HAP-1 (cell line): Measurements from ENCODE around the gene TBC1D9B.

ENCODE experiments used
- DNase-seq, 2 experiments: peaks; one replicate each; pipeline ENCODE4 v3.0.0-alpha.2; 2016 to 2020; ENCODE audit warnings: low spot score in 2 of 2
- H3K27me3 ChIP-seq: fragments of 250-450 bp; sonication (Bioruptor Pico); 2 replicates; pipeline ENCODE4 v1.5.1; 2020; ENCODE audit warnings: low read depth, mild to moderate bottlenecking, moderate library complexity
- H3K36me3 ChIP-seq: fragments of 250-450 bp; sonication (Bioruptor Pico); replicated peaks from 2 replicates; pipeline ENCODE4 v1.5.1; 2020; ENCODE audit warnings: mild to moderate bottlenecking
- H3K4me1 ChIP-seq: fragments of 250-450 bp; sonication (Bioruptor Pico); 2 replicates; pipeline ENCODE4 v1.5.1; 2020; ENCODE audit warnings: mild to moderate bottlenecking
- H3K4me3 ChIP-seq: fragments of 250-450 bp; sonication (Bioruptor Pico); 2 replicates; pipeline ENCODE4 v1.5.1; 2020; ENCODE audit warnings: mild to moderate bottlenecking, moderate library complexity
- H3K9me3 ChIP-seq: fragments of 250-450 bp; sonication (Bioruptor Pico); 2 replicates; pipeline ENCODE4 v1.5.1; 2020; ENCODE audit warnings: mild to moderate bottlenecking, moderate library complexity
- in situ Hi-C: fragments of 300-500 bp; cut with MboI; formaldehyde crosslinking; loops from 3 replicates; pipeline ENCODE4 v1.14.3; 2020; ENCODE audit warnings: low sequenced_read_pairs, inconsistent platforms, mixed read lengths

Gene TBC1D9B

DNA sequence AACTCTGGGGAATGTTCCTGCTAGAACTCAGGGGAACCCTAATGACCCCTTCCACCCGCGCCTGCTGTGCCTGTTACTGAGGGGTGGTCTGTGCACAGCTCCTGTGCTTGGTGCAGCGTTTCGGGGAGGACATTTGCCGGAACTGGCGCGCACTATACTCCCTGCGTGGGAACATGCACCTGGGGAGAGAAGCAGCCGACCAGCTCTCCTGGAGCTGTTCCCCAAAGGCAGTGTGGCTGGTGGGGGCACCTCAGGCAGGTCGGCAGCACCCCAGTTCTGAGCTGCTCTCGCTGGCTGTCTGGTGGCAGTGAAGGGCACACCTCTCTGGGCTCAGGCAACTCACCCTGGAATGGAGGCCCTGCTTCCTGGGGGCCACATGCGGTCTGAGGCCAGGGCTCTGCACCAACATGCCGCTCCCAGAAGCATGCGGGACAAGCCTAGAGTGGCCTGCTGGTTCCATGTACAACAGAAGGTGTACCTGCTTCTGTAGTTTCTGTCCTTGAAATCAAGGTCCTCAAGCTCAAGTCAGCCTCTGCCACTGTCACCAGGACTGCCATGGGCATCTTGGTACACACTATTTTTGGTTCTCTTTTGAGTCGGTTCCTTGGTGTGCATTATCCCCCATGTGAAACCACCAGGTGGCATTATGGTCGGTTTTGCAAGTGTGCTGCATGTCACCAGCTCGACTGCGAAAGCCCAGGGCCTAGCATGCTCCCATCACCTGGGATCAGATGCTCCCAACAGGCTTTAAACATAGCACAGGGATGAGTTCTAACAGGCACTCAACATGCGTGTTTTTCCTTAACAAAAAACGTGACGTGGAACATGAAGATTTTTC, 41.2 kb downstream of the TBC1D9B start:
- Histone ChIP-seq H3K9me3 (no peaks in the 10 kb centered on the region), H3K4me3 (no peak overlapping the region), H3K4me1 (peaks cover 3% of the 10 kb centered on the region; the same call in 1 of the 2 replicates), H3K27me3 (no peaks in the 10 kb centered on the region), H3K36me3 (peaks cover 72% of the 10 kb centered on the region)
- in situ Hi-C loops, result no loop called here
- DNase-seq, result no peak

DNA sequence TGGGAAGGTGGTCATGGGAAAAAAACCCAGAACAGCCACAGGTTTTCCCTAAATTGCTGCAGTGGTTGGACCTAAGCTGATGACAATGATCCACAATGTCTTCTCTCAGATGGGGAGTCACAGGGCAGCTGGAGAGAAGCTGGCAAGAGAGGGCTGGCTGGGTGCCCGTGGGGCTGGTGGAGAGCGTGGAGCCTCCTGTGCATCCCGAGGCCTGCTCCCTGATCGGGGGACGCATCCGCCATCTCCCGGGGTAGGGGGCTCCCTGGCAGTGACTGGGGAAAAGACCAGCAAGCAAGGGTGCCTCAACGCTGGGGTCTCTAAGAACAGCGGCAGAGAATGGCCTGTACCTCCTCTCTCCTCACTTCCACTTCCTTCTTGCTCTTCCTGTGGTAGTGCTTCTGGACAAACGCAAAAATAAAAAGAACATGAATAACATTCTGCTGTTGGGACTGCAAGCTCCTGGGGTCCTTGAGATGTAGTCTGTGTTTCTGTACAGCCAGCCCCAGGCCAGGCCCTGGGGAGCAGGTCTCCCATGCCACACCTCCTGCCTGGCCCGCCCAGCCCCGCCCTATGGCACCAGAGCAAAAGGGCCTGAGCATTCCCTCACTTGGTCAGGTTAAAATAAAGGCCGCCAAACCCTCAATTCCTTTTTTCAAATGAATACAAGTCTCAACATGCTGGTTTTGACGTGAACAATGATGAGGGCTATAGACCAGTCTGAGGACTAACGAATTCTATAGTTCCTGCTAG, 42.0 kb downstream of the TBC1D9B start:
- DNase-seq, result no peak
- in situ Hi-C loops, result no loop called here

DNA sequence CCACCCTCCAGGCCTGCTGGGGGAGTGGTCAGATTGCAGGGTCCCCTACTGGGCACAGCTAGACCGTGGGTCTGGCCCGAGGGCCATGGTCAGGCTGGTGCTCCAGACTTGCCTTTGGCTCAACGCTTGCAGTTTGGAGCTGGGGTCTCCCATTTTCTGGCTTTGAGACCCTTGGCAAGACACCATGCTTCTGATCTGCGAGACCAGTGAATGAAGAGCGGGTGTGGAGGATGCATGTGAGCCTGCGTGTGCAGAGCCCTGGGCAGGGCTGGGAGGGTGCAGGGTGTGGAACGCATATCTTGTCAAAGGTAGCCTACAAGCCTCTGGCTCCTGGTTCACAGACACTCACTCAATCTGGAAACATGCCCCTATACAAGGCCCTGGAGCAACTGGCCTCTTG, 43.0 kb downstream of the TBC1D9B start:
- peaks cover 4% of the 10 kb centered on the region for H3K4me1 ChIP-seq
- in situ Hi-C loops, result no loop called here
- DNase-seq, result no peak
- H3K9me3 ChIP-seq, result no peaks in the 10 kb centered on the region
- H3K27me3 ChIP-seq, result no peaks in the 10 kb centered on the region
- peaks cover 57% of the 10 kb centered on the region for H3K36me3 ChIP-seq
- H3K4me3 ChIP-seq, result no peak overlapping the region

More for the DNA sequence above, 42.0 kb downstream of the TBC1D9B start:
- Histone ChIP-seq H3K4me1 (peaks cover under 1% of the 10 kb centered on the region; the same call in 1 of the 2 replicates), H3K4me3 (no peak overlapping the region), H3K36me3 (peaks cover 65% of the 10 kb centered on the region), H3K27me3 (no peaks in the 10 kb centered on the region), H3K9me3 (no peaks in the 10 kb centered on the region)

DNA sequence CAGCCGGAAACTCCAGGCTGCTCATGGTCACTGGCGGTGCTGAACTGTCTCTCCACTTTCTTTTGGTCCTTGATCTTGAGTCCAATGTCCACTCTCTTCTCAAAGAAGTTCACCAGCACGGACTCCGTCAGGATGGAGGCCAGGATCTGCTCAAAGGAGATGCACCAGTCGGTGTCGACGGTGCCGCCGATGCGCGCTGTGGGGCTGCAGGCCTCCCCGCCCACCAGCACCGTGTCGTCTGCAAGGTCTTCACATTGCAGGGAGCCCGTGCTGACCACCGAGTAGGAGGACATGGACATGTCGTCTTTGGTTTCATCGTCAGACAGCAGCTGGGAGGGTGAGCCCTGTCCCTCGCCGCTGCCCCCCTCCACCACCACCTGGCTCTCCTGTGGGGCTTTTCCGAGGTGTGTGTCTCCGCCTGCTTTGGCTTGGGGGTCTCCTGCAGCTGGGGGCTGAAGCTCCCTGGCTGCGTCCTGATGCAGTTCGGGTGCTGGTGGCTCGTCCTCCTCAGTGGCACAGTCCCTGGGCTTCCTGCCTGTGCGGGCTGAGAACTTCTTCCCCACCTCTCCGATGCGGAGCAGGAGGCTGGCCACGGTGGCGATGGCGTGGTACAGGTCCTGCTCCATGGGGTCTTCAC, 44.1 kb downstream of the TBC1D9B start:
- H3K9me3 ChIP-seq, result no peaks in the 10 kb centered on the region
- no peak overlapping the region for H3K4me3 ChIP-seq
- in situ Hi-C loops, result no loop called here
- no peak for DNase-seq
- peaks cover 8% of the 10 kb centered on the region for H3K4me1 ChIP-seq
- H3K27me3 ChIP-seq, result no peaks in the 10 kb centered on the region
- H3K36me3 ChIP-seq, result peaks cover 46% of the 10 kb centered on the region

DNA sequence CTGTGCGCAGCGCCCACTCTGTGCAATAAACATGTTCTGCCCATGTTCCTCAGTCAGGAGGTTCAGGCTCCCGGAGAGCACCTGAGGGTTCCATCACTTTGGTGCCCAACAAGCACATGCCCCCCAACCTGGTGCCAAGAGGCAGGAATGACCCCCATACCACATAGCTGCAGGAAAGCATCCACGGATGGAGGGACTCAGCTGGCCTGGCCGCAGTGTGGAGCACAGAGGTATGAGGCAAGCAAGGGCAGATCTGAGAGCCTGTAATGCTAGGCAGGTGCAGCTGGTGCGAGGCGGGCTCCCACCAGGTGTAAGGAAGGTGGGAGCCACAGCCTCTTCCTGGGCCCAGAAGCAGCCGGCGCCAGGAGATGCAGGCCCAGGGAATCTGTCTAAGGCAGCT, 44.8 kb downstream of the TBC1D9B start:
- no peak overlapping the region for H3K4me3 ChIP-seq
- H3K36me3 ChIP-seq, result peaks cover 40% of the 10 kb centered on the region
- in situ Hi-C loops, result no loop called here
- H3K9me3 ChIP-seq, result no peaks in the 10 kb centered on the region
- no peak for DNase-seq
- H3K4me1 ChIP-seq, result peaks cover 8% of the 10 kb centered on the region
- H3K27me3 ChIP-seq, result no peaks in the 10 kb centered on the region

DNA sequence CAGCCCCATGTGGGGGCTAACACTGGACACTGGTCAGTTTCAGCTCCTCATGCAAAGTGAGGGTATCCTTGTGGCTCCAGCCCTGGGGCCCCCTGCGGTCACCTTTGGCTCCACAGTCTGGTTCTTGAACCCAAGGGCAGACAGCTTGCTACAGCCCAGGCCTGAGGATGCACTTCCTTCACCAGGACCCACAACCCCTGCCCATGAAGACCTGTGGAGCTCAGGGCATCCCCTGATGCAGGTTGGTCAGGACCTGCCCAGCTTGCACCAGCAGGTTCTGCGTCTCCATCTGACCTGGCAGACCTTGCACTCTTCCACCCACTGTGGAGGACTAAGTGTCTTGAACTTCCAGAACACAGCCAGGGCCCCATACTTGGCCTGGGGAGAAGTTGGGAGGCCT, 45.4 kb downstream of the TBC1D9B start:
- in situ Hi-C loops, result no loop called here
- Histone ChIP-seq H3K36me3 (peaks cover 40% of the 10 kb centered on the region), H3K9me3 (no peaks in the 10 kb centered on the region), H3K27me3 (no peaks in the 10 kb centered on the region), H3K4me3 (no peak overlapping the region), H3K4me1 (peaks cover 10% of the 10 kb centered on the region)
- DNase-seq, result no peak

DNA sequence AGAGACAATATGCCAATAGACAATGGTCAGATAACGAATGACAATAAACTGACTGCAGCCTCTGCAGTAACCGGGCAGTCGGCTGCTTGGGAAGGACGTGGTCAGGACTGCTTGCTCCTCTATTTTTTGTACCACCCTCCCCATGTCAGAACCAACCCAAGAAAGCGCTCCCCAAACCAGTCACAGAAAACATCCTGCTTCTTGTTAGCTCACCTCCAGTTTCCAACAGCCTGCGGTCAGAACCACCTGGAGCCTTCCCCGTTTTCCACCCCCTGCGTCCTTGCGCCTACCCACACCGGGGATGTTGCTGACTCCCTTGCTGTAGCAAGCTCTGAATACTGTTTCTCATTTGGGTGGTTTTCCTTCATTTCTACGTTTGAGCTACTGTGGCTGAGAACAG, 47.4 kb downstream of the TBC1D9B start:
- no peaks in the 10 kb centered on the region for H3K9me3 ChIP-seq
- in situ Hi-C loops, result no loop called here
- DNase-seq, result no peak
- no peaks in the 10 kb centered on the region for H3K27me3 ChIP-seq
- peaks cover 29% of the 10 kb centered on the region for H3K36me3 ChIP-seq
- no peak overlapping the region for H3K4me3 ChIP-seq
- H3K4me1 ChIP-seq, result peaks cover 11% of the 10 kb centered on the region

DNA sequence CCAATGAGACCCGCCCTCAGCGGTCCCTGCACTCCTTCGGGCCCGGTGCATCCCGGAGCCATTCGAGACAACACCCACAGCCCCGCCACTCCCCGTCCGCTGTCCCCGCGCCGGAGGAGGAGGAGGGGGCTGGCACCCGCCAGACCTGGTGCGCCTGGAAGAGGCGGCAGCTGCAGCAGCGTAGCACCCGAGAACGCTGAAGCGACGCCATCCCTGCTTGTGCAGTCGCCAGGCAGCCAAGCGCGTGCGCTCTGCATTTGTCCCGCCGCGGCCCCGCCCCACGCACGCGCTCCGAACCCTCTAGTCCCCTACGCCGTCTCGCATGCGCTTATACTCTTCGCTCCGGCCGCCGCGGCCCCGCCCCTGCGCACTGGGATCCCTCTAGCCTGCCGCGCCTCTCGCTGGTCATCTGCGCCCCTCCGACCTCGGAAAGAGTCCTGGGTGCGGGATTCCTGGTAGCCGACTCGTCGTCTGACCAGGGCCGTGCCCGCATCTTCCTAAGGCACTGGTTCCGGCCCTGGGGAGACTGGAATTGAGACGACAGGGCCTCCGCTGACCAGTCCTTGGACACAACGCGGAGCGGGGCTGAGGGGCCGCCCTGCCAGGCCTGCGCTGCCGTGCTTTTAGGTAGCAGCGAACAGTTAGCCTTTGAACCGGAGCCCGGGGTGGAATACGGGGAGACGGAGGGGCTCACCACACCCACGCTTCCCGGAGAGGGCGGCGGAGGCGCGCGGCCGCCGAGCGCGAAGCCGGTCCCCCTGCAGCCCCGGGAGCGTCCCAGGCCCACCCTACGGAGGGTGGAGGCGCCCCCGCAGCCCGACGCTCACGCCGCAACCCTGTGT, 48.9 kb downstream of the TBC1D9B start, which contains the start of gene MRNIP:
MRNIP (minus strand) TSS at position 232 of the 842 bp plus-strand sequence; CDS start at position 211, 21 bp downstream.
- Histone ChIP-seq H3K9me3 (no peaks in the 10 kb centered on the region), H3K36me3 (peaks cover 17% of the 10 kb centered on the region)
- in situ Hi-C loops, result no loop called here

DNA sequence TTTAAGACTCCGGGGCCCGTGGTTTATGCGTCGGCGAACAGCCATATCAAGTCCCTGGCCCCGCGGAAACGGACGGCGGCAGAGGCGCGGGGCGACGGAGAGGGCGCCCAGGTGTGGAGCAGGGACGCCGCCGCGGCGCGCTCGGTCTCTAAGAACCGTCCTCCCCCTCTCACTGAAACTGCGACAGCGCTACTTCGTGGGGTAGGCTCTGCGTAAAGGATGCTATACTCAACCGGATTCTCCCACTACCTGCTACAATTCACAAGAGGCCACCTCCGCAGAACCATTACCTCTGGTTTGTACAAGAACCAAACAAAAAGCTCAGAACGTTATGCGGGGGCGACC, 49.5 kb downstream of the TBC1D9B start:
- Histone ChIP-seq H3K9me3 (no peaks in the 10 kb centered on the region), H3K4me1 (peaks cover 11% of the 10 kb centered on the region), H3K36me3 (peaks cover 16% of the 10 kb centered on the region), H3K27me3 (no peaks in the 10 kb centered on the region), H3K4me3 (peak overlapping the region; percentile 75)
- in situ Hi-C loops, result no loop called here
- peak; percentile 23 to 64 for DNase-seq

More for the DNA sequence above, 48.9 kb downstream of the TBC1D9B start, which contains the start of gene MRNIP:
- peaks cover 11% of the 10 kb centered on the region for H3K4me1 ChIP-seq
- peak within 1 kb of the TSS; percentile 75 for H3K4me3 ChIP-seq
- no peaks in the 10 kb centered on the region for H3K27me3 ChIP-seq
- DNase-seq, result peak; percentile 95 to 98

DNA sequence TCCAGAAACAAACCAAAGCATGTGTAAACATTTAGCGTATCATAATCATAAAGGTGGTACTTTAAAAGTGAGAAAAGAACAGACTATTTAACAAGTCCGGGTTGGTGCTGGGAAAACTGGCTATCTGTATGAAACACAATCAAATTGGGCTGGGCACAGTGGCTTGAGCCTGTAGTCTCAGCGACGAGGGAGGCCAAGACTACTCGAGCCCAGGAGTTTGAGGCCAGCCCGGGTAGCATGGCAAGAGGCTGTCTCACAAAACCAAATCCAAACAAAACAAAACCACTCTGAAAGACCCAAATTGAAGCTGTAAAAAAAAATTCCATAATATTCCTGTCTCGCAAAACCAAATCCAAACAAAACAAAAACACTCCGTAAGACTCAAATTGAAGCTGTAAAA, 53.3 kb downstream of the TBC1D9B start:
- no peak overlapping the region for H3K4me3 ChIP-seq
- peaks cover 26% of the 10 kb centered on the region for H3K36me3 ChIP-seq
- H3K9me3 ChIP-seq, result no peaks in the 10 kb centered on the region
- in situ Hi-C loops, result no loop called here
- H3K4me1 ChIP-seq, result peaks cover 3% of the 10 kb centered on the region
- DNase-seq, result no peak
- no peaks in the 10 kb centered on the region for H3K27me3 ChIP-seq

DNA sequence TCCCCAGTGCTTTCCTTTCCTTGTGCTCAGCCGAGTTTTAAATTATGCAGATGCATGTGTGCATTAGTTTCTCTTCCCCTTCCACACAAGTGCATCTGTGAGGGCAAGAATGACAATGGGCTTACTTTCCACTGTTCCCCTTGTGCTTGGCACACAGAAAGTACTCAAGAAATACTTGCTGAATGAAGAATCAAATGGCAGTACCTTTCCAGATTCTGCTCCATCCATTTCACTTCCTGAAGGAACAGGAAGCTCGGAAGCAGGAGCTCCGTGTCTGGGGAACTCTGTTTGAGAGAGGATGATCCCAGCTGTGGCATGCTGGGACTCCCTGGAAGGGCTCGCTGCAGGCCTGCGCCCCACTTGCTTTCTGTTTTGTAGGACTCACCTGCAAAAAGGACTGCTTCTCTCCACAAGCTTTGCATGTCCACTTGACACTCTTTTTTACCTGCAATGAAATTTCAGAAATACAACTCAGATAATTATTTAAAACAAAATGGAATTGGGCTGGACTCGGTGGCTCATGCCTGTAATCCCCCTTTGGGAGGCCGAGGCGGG, 54.6 kb downstream of the TBC1D9B start:
- no peak for DNase-seq
- Histone ChIP-seq H3K4me1 (peaks cover 3% of the 10 kb centered on the region), H3K36me3 (peaks cover 32% of the 10 kb centered on the region), H3K27me3 (no peaks in the 10 kb centered on the region), H3K4me3 (no peak overlapping the region), H3K9me3 (no peaks in the 10 kb centered on the region)
- in situ Hi-C loops, result no loop called here

DNA sequence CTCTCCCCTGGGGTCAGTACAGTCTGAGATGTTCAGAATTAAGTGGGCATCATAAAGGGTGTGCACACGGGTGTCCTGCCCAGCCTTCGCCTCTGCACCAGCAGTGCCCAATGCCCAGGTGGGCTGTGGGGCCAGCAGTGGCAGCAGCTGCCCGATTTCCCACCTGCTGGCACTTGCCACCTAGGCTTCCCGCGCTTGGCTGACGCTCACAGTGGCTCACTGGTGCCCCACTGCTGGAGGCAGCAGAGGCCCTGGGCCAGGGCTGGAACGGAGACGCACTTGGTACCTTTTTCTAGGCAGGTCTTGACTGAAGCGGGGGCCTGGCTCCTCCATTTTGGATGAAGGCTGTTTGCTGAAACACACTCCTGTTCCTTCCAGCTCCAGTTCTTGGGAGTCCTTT, 66.1 kb downstream of the TBC1D9B start:
- no peak for DNase-seq
- Histone ChIP-seq H3K4me3 (no peak overlapping the region), H3K36me3 (peaks cover 65% of the 10 kb centered on the region), H3K27me3 (no peaks in the 10 kb centered on the region), H3K4me1 (no peaks in the 10 kb centered on the region), H3K9me3 (no peaks in the 10 kb centered on the region)
- in situ Hi-C loops, result no loop called here

DNA sequence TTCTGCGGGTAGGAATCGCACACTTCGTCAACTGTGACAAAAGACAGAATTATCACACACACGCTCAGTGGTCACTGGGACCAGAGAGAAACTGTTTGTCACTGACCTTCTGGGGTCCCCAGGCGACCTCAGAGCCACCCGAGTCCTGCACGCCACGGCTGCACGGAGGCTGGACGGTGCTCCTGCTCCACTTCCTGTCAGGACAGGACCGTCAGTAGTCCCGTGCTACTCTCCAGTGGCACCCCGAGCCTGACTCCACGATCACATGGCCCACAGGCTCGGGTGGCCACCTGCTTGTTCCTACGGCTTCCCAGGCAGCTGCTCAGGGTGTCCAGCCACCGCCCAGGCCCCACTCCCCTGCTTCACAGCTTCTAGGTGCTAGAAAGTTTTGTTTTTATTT, 66.9 kb downstream of the TBC1D9B start:
- Histone ChIP-seq H3K36me3 (peaks cover 65% of the 10 kb centered on the region), H3K4me1 (no peaks in the 10 kb centered on the region), H3K27me3 (no peaks in the 10 kb centered on the region), H3K9me3 (no peaks in the 10 kb centered on the region), H3K4me3 (no peak overlapping the region)
- in situ Hi-C loops, result no loop called here
- DNase-seq, result no peak
